Dedifferentiated amniotic fluid mesenchymal stem cell (primary cell): ENCODE results near the gene CCDC93.

ENCODE experiments used
- DNase-seq: peaks from one replicate; pipeline ENCODE4 v3.0.0-alpha.2; 2016; ENCODE audit errors: extremely low spot score

CCDC93 gene

GRCh38 chr2:117917223-117917917 is 96.5 kb downstream of the CCDC93 start:
- DNase-seq: no peak

GRCh38 chr2:117902933-117903332 is 110.9 kb downstream of the CCDC93 start:
- no peak for DNase-seq

- no peak for DNase-seq
Observed at GRCh38 chr2:117888897-117889296, 125.0 kb downstream of the CCDC93 start.

- DNase-seq: no peak
Observed at GRCh38 chr2:117885308-117885707, 128.6 kb downstream of the CCDC93 start.

DNA sequence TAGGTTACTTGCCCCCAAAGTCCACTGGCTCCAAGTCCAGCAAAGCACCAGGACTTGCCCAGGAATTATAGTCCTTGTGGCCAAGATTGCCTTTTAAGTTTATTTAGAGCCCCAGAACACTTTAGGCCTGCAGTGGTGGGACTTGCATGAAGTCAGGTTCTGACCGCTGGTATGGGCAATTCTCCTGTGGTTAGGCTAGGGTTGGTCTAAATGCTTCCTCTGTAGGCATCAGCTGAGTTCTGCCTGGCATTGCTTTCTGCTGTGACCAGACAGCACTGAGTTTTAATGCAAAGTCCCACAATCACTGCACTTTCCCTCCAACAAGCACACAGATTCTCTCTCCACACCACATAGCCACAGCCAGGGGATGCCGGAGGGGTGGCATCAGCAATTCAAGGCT is 134.9 kb downstream of the CCDC93 start:
- no peak for DNase-seq

GRCh38 chr2:117875786-117876185 is 138.1 kb downstream of the CCDC93 start:
- no peak for DNase-seq
